ENCODE measurements around the gene CHAC2. TPM values are rescaled to one million over a fixed set of nuclear protein-coding genes. Genes with fewer than 3 reads are reported as not detected.
A peak's percentile ranks its signal among the peaks of the same experiment; 100 is the strongest.

Gene CHAC2
- total and polyA plus RNA-seq, 2 of the 13 experiments (the other 11 are each of a cell fraction or from before 2014, with no cell fraction given): 1.7 to 10.7 TPM

GRCh38 chr2:53786705-53787613 lies 19.4 kb downstream of the CHAC2 start, which contains the start of the genes ASB3 and ERLEC1 (continued):
- TF ChIP-seq ZKSCAN1 (IDR thresholded peaks at IDR 0.05; ENCODE audit: low read length): no peak
- TF ChIP-seq ZNF780A (CRISPR knock-in tag; IDR thresholded peaks at IDR 0.05): no peak; the same call in 1 of the 2 replicates
- peak; percentile 97 for TF ChIP-seq PATZ1 (CRISPR knock-in tag; IDR thresholded peaks at IDR 0.05)
- peak; percentile 68 for TF ChIP-seq ZNF263 (CRISPR knock-in tag; IDR thresholded peaks at IDR 0.05)
- no peak for TF ChIP-seq NONO (IDR thresholded peaks at IDR 0.05)
- TF ChIP-seq NONO (CRISPR knock-in tag; conservative IDR thresholded peaks at IDR 0.05): peak; percentile 99
- TF ChIP-seq FOXA1 (IDR thresholded peaks at IDR 0.05): no peak
- TF ChIP-seq FOXA1 (CRISPR knock-in tag; IDR thresholded peaks at IDR 0.05): peak; percentile 91
- TF ChIP-seq ZC3H13 (CRISPR knock-in tag; IDR thresholded peaks at IDR 0.05): peak; percentile 82; the same call in 1 of the 2 replicates
- no peak for TF ChIP-seq ZNF644 (CRISPR knock-in tag; IDR thresholded peaks at IDR 0.05; ENCODE audit: low read depth)
- peak; percentile 95; the same call in 2 of the 3 replicates for TF ChIP-seq MXI1 (IDR thresholded peaks at IDR 0.05; ENCODE audit: borderline replicate concordance, low read depth, low read length)
- no peak for TF ChIP-seq SOX6 (IDR thresholded peaks at IDR 0.05)
- TF ChIP-seq SOX6 (CRISPR knock-in tag; IDR thresholded peaks at IDR 0.05): peak; percentile 92
- TF ChIP-seq, protein P1, sequence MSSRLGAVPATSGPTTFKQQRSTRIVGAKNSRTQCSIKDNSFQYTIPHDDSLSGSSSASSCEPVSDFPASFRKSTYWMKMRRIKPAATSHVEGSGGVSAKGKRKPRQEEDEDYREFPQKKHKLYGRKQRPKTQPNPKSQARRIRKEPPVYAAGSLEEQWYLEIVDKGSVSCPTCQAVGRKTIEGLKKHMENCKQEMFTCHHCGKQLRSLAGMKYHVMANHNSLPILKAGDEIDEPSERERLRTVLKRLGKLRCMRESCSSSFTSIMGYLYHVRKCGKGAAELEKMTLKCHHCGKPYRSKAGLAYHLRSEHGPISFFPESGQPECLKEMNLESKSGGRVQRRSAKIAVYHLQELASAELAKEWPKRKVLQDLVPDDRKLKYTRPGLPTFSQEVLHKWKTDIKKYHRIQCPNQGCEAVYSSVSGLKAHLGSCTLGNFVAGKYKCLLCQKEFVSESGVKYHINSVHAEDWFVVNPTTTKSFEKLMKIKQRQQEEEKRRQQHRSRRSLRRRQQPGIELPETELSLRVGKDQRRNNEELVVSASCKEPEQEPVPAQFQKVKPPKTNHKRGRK (CRISPR knock-in tag; IDR thresholded peaks at IDR 0.05): no peak
- TF ChIP-seq ZFYVE20 (CRISPR knock-in tag; IDR thresholded peaks at IDR 0.05; ENCODE audit: borderline replicate concordance, low read depth): no peak
- no peak for TF ChIP-seq CHD4 (IDR thresholded peaks at IDR 0.05; ENCODE audit: borderline replicate concordance, low read length)
- TF ChIP-seq E2F5 (CRISPR knock-in tag; conservative IDR thresholded peaks at IDR 0.05): 0 out of 2 replicates have a peak, but pooled peaks have one; percentile 8
- TF ChIP-seq HOXD1 (CRISPR knock-in tag; IDR thresholded peaks at IDR 0.05): peak; percentile 98; the same call in 1 of the 2 replicates
- TF ChIP-seq ONECUT2 (CRISPR knock-in tag; IDR thresholded peaks at IDR 0.05): no peak; the same call in 1 of the 2 replicates
- TF ChIP-seq ZNF138 (CRISPR knock-in tag; IDR thresholded peaks at IDR 0.05; ENCODE audit: low read depth): peak; percentile 90; the same call in 1 of the 2 replicates
- TF ChIP-seq PHB2 (IDR thresholded peaks at IDR 0.05; ENCODE audit: partially characterized antibody): no peak
- TF ChIP-seq HMG20B (CRISPR knock-in tag; conservative IDR thresholded peaks at IDR 0.05): no peak; the same call in none of the 2 replicates
- TF ChIP-seq HOXA5 (CRISPR knock-in tag; IDR thresholded peaks at IDR 0.05): peak; percentile 99
- peak; percentile 95 for TF ChIP-seq FOXA3 (CRISPR knock-in tag; IDR thresholded peaks at IDR 0.05)
- no peak; the same call in 1 of the 2 replicates for TF ChIP-seq BRCA1 (CRISPR knock-in tag; IDR thresholded peaks at IDR 0.05)
- TF ChIP-seq TERF1 (CRISPR knock-in tag; IDR thresholded peaks at IDR 0.05): no peak; the same call in 1 of the 2 replicates
- no peak for TF ChIP-seq CENPT (CRISPR knock-in tag; IDR thresholded peaks at IDR 0.05; ENCODE audit: low read depth)
